SU-DHL-6 (cell line): ENCODE measurements around the gene WSCD1.

Source experiments
- EZH2phosphoT487 ChIP-seq: fragments of 200-600 bp; sonication (generic), shearing (Covaris generic); conservative IDR thresholded peaks from 2 replicates; pipeline ENCODE4 v1.6.1; 2018; ENCODE audit warnings: mild to moderate bottlenecking, antibody characterized with exemption, low read length, moderate library complexity, mixed read lengths
- TF ChIP-seq, protein P1 (sequence below): fragments of 200-600 bp; sonication (generic); IDR thresholded peaks from one replicate; pipeline ENCODE4 v1.5.1; 2017; ENCODE audit warnings: antibody characterized with exemption, mild to moderate bottlenecking, low read length, moderate library complexity; ENCODE audit not compliant: insufficient read depth, poor library complexity, severe bottlenecking

DNA sequence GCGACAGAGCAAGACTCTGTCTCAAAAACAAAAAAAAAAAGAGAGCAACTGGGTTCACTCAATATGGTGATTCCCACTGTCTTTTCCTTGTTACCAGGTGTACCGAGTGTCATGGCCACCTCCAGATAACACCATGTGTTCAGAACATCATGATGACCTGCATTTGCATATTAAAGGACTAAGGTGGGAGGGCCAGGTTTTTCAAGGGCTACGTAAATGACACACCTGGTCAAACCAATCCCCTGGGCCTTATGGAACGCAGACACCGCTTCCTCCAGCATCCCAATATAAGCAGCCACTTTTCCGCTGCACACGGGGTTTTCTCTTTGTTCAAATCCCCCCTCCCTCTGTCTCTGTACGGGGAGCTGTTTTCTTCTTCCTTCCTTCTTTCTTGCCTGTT lies 29.3 kb downstream of the WSCD1 start:
- TF ChIP-seq, protein P1, sequence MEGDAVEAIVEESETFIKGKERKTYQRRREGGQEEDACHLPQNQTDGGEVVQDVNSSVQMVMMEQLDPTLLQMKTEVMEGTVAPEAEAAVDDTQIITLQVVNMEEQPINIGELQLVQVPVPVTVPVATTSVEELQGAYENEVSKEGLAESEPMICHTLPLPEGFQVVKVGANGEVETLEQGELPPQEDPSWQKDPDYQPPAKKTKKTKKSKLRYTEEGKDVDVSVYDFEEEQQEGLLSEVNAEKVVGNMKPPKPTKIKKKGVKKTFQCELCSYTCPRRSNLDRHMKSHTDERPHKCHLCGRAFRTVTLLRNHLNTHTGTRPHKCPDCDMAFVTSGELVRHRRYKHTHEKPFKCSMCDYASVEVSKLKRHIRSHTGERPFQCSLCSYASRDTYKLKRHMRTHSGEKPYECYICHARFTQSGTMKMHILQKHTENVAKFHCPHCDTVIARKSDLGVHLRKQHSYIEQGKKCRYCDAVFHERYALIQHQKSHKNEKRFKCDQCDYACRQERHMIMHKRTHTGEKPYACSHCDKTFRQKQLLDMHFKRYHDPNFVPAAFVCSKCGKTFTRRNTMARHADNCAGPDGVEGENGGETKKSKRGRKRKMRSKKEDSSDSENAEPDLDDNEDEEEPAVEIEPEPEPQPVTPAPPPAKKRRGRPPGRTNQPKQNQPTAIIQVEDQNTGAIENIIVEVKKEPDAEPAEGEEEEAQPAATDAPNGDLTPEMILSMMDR = no peak
- TF ChIP-seq EZH2phosphoT487 = no peak
